Measurements from ENCODE around the gene DNAJB12.
A peak's percentile ranks its signal among the peaks of the same experiment; 100 is the strongest.
"Not testable (repeated sequence)": the region's sequence is repeated elsewhere in the genome, so short reads cannot be mapped to it uniquely, and the experiment has no call there.

DNAJB12 gene

GRCh38 chr10:72386916-72387586 lies 32.3 kb upstream of the DNAJB12 start:
- TF ChIP-seq CTCF (conservative IDR thresholded peaks at IDR 0.05; ENCODE audit: low read length): no peak
- H3K4me3 ChIP-seq (ENCODE audit: low read length): no peak overlapping the region
- DNase-seq (ENCODE audit: low read depth): peak; percentile 15

GRCh38 chr10:72385724-72386123 lies 31.0 kb upstream of the DNAJB12 start:
- no peak for TF ChIP-seq CTCF (conservative IDR thresholded peaks at IDR 0.05; ENCODE audit: low read length)
- DNase-seq (ENCODE audit: low read depth): no peak
- no peak overlapping the region for H3K4me3 ChIP-seq (ENCODE audit: low read length)

DNA sequence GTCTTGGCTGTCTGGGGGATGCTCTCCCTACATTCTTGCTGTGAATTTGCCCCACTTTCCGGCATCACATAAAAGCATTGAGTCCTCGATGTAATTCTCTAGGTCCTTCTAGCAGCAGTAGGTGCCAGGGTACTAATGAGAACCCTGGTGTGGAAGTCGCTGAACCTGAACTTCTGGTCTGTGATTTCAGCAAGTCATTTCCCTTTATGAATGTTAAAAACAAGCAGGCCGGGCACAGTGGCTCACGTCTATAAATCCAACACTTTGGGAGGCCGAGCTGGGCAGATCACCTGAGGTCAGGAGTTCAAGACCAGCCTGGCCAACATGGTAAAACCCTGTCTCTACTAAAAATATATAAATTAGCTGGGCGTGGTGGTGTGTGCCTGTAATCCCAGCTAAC lies 30.3 kb upstream of the DNAJB12 start:
- DNase-seq (ENCODE audit: low read depth); H3K4me3 ChIP-seq (ENCODE audit: low read length): not testable (repeated sequence)

DNA sequence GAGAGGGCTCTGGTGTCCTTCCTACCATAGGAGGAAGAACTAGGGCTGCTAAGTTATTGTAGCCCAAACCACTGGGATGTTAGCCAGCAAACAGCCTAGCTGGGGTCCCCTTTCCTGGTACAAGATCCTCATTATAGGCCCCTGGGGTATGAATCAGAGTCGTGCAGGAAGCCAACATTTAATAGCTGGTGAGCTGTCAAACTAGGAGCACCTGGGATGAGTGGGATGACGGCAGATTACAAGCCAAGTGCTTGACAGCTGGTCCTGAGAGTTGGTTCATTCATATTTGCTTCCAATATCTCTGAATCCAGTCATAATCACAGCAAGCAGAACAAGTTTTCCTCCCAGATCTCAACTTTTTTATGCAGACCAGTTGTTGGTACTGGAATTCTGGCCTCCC lies 25.1 kb upstream of the DNAJB12 start:
- no peak overlapping the region for H3K4me3 ChIP-seq (ENCODE audit: low read length)
- DNase-seq (ENCODE audit: low read depth): no peak
- no peak for TF ChIP-seq CTCF (conservative IDR thresholded peaks at IDR 0.05; ENCODE audit: low read length)

GRCh38 chr10:72379062-72379461 lies 24.3 kb upstream of the DNAJB12 start:
- no peak overlapping the region for H3K4me3 ChIP-seq (ENCODE audit: low read length)
- TF ChIP-seq CTCF (conservative IDR thresholded peaks at IDR 0.05; ENCODE audit: low read length): no peak
- no peak for DNase-seq (ENCODE audit: low read depth)

- DNase-seq (ENCODE audit: low read depth): no peak
- TF ChIP-seq CTCF (conservative IDR thresholded peaks at IDR 0.05; ENCODE audit: low read length): peak; percentile 23; the same call in 1 of the 2 replicates
Observed at GRCh38 chr10:72375585-72375984, 20.9 kb upstream of the DNAJB12 start.

GRCh38 chr10:72375173-72375572 lies 20.5 kb upstream of the DNAJB12 start:
- TF ChIP-seq CTCF (conservative IDR thresholded peaks at IDR 0.05; ENCODE audit: low read length): peak; percentile 25; the same call in 1 of the 2 replicates
- peak; percentile 24 for DNase-seq (ENCODE audit: low read depth)
- no peak overlapping the region for H3K4me3 ChIP-seq (ENCODE audit: low read length)

More at GRCh38 chr10:72375585-72375984, 20.9 kb upstream of the DNAJB12 start:
- H3K4me3 ChIP-seq (ENCODE audit: low read length): no peak overlapping the region

All from AG10803 (cell line).